IMR-90 (cell line): Measurements from ENCODE around the gene CDK11B. TPM values are rescaled to one million over a fixed set of nuclear protein-coding genes. Genes with fewer than 3 reads are reported as not detected.

ENCODE experiments used
- ATAC-seq: fragments of 200-7000 bp; cut with Tn5 transposase; 2 replicates; pipeline ENCODE4 v1.9.1; 2020; ENCODE audit warnings: low read depth, mild to moderate bottlenecking, moderate library complexity
- BruUV-seq: library from RNA; stranded (reverse); fragments of 400-500 nt; replicated peaks from 2 replicates; lab custom pipeline; 2021; lab: Mats Ljungman, UMichigan
- CTCF ChIA-PET: fragments of 300-600 bp; formaldehyde crosslinking; extraction: SDS; loops from one replicate; lab custom pipeline; 2021; ENCODE audit warnings: antibody characterized with exemption; lab: Yijun Ruan, JAX
- POLR2A ChIA-PET: fragments of 300-600 bp; sonication (Branson Sonifier 250); formaldehyde crosslinking; loops from one replicate; lab custom pipeline; 2022; ENCODE audit warnings: antibody characterized with exemption; ENCODE audit not compliant: unreplicated experiment; lab: Charles Lee
- DNase-seq: peaks from one replicate; pipeline ENCODE4 v3.0.0; 2013
- H2AFZ ChIP-seq: replicated peaks from 2 replicates; pipeline ENCODE3; 2013; ENCODE audit warnings: low read length, mild to moderate bottlenecking; ENCODE audit not compliant: poor library complexity
- H2AK5ac ChIP-seq: 2 replicates; pipeline ENCODE4 v1.6.1; 2013; ENCODE audit warnings: low read depth, low read length, inconsistent platforms
- H2AK9ac ChIP-seq: replicated peaks from 2 replicates; pipeline ENCODE3; 2013; ENCODE audit warnings: mild to moderate bottlenecking, low read depth, low read length, moderate library complexity; ENCODE audit not compliant: poor library complexity
- H2BK120ac ChIP-seq: 2 replicates; pipeline ENCODE4 v1.6.1; 2013; ENCODE audit warnings: low read depth, low read length, inconsistent platforms
- H2BK15ac ChIP-seq: 3 replicates; pipeline ENCODE4 v1.6.1; 2013; ENCODE audit warnings: low read depth, low read length, inconsistent platforms
- H2BK20ac ChIP-seq: 2 replicates; pipeline ENCODE4 v1.6.1; 2013; ENCODE audit warnings: low read depth, mild to moderate bottlenecking, inconsistent platforms, low read length, moderate library complexity
- H2BK5ac ChIP-seq: 2 replicates; pipeline ENCODE4 v1.6.1; 2013; ENCODE audit warnings: mild to moderate bottlenecking, low read depth, low read length, inconsistent platforms; ENCODE audit not compliant: poor library complexity, severe bottlenecking
- H3K14ac ChIP-seq: replicated peaks from 2 replicates; pipeline ENCODE4 v1.6.1; 2013; ENCODE audit warnings: low read depth, low read length, inconsistent platforms
- H3K18ac ChIP-seq: 2 replicates; pipeline ENCODE4 v1.6.1; 2013; ENCODE audit warnings: low read depth, low read length, control low read depth
- H3K23ac ChIP-seq: 2 replicates; pipeline ENCODE4 v1.6.1; 2013; ENCODE audit warnings: low read depth, low read length, inconsistent platforms
- H3K27ac ChIP-seq: 2 replicates; pipeline ENCODE4 v1.5.1; 2013; ENCODE audit warnings: mild to moderate bottlenecking, control low read depth, low read length; ENCODE audit not compliant: insufficient read depth
- H3K27me3 ChIP-seq: 2 replicates; pipeline ENCODE4 v1.6.1; 2013; ENCODE audit warnings: low read length; ENCODE audit not compliant: control insufficient read depth, insufficient read depth
- H3K36me3 ChIP-seq: 2 replicates; pipeline ENCODE4 v1.6.1; 2013; ENCODE audit warnings: low read length, mixed read lengths; ENCODE audit not compliant: control insufficient read depth, insufficient read depth
- H3K4ac ChIP-seq: 2 replicates; pipeline ENCODE4 v1.6.1; 2013; ENCODE audit warnings: low read depth, low read length, inconsistent platforms
- H3K4me1 ChIP-seq: 2 replicates; pipeline ENCODE4 v1.6.1; 2013; ENCODE audit warnings: low read length, mixed read lengths; ENCODE audit not compliant: control insufficient read depth, insufficient read depth
- H3K4me2 ChIP-seq: 2 replicates; pipeline ENCODE4 v1.6.1; 2013; ENCODE audit warnings: low read depth, mild to moderate bottlenecking, control low read depth, low read length, moderate library complexity
- H3K4me3 ChIP-seq: 2 replicates; pipeline ENCODE4 v1.5.1; 2013; ENCODE audit warnings: low read depth, mild to moderate bottlenecking, control low read depth, low read length, moderate library complexity; ENCODE audit not compliant: insufficient read depth
- H3K56ac ChIP-seq: 2 replicates; pipeline ENCODE4 v1.6.1; 2013; ENCODE audit warnings: low read length, inconsistent platforms; ENCODE audit not compliant: insufficient read depth; ENCODE audit errors: extremely low read depth
- H3K79me1 ChIP-seq, 2 experiments: 2 replicates each; pipeline ENCODE4 v1.6.1; 2013; ENCODE audit warnings: low read length in 2 of 2, inconsistent platforms in 1 of 2, low read depth in 1 of 2
- H3K9ac ChIP-seq: 2 replicates; pipeline ENCODE4 v1.6.1; 2013; ENCODE audit warnings: low read depth, low read length, control low read depth
- H3K9me1 ChIP-seq: 2 replicates; pipeline ENCODE4 v1.6.1; 2013; ENCODE audit warnings: low read length, inconsistent platforms; ENCODE audit not compliant: insufficient read depth
- H3K9me3 ChIP-seq: 2 replicates; pipeline ENCODE4 v1.6.1; 2013; ENCODE audit warnings: low read length; ENCODE audit not compliant: control insufficient read depth, insufficient read depth
- H4K20me1 ChIP-seq: 2 replicates; pipeline ENCODE4 v1.6.1; 2013; ENCODE audit warnings: low read length, inconsistent platforms; ENCODE audit not compliant: insufficient read depth
- H4K5ac ChIP-seq: 2 replicates; pipeline ENCODE4 v1.6.1; 2013; ENCODE audit warnings: mild to moderate bottlenecking, low read depth, low read length, control low read depth
- H4K8ac ChIP-seq, 2 experiments: 2 replicates each; pipeline ENCODE4 v1.6.1; 2013; ENCODE audit warnings: low read depth in 2 of 2, low read length in 2 of 2, control low read depth in 1 of 2, inconsistent platforms in 1 of 2
- H4K91ac ChIP-seq: 2 replicates; pipeline ENCODE4 v1.6.1; 2013; ENCODE audit warnings: low read depth, low read length, inconsistent platforms; ENCODE audit not compliant: insufficient read depth
- BHLHE40 ChIP-seq: fragments of 150-350 bp; IDR thresholded peaks from 2 replicates; pipeline ENCODE4 v1.6.1; 2016; ENCODE audit warnings: mild to moderate bottlenecking, low read depth, low read length
- CEBPB ChIP-seq: IDR thresholded peaks from 2 replicates; pipeline ENCODE4 v1.6.1; 2012; ENCODE audit warnings: low read depth, low read length, improper control_type of control experiment
- CHD1 ChIP-seq: IDR thresholded peaks from 2 replicates; pipeline ENCODE4 v1.6.1; 2012; ENCODE audit warnings: low read depth, low read length, improper control_type of control experiment
- FOS ChIP-seq: fragments of 150-350 bp; IDR thresholded peaks from 2 replicates; pipeline ENCODE4 v1.6.1; 2016; ENCODE audit warnings: low read depth, low read length
- MAFK ChIP-seq: IDR thresholded peaks from 2 replicates; pipeline ENCODE4 v1.6.1; 2012; ENCODE audit warnings: low read depth, low read length, improper control_type of control experiment
- MAZ ChIP-seq: IDR thresholded peaks from 2 replicates; pipeline ENCODE4 v1.6.1; 2012; ENCODE audit warnings: low read depth, mild to moderate bottlenecking, low read length, improper control_type of control experiment, moderate library complexity, borderline replicate concordance
- MXI1 ChIP-seq: IDR thresholded peaks from 2 replicates; pipeline ENCODE4 v1.6.1; 2012; ENCODE audit warnings: low read depth, mild to moderate bottlenecking, low read length, moderate library complexity, borderline replicate concordance
- NFE2L2 ChIP-seq: fragments of 150-350 bp; IDR thresholded peaks from 2 replicates; pipeline ENCODE4 v1.6.1; 2016; ENCODE audit warnings: low read depth, mild to moderate bottlenecking, low read length
- POLR2A ChIP-seq: IDR thresholded peaks from 2 replicates; pipeline ENCODE4 v1.6.1; 2012; ENCODE audit warnings: mild to moderate bottlenecking, low read depth, low read length
- RAD21 ChIP-seq: IDR thresholded peaks from 2 replicates; pipeline ENCODE4 v1.6.1; 2012; ENCODE audit warnings: low read length, improper control_type of control experiment
- RCOR1 ChIP-seq: IDR thresholded peaks from 2 replicates; pipeline ENCODE4 v1.6.1; 2012; ENCODE audit warnings: mild to moderate bottlenecking, low read length, improper control_type of control experiment; ENCODE audit not compliant: insufficient replicate concordance
- RFX5 ChIP-seq: IDR thresholded peaks from 2 replicates; pipeline ENCODE4 v1.8.0; 2012; ENCODE audit warnings: low read depth, mild to moderate bottlenecking, low read length, moderate library complexity
- SMC3 ChIP-seq: fragments of 150-350 bp; IDR thresholded peaks from 2 replicates; pipeline ENCODE4 v1.6.1; 2016; ENCODE audit warnings: low read depth, mild to moderate bottlenecking, antibody characterized with exemption, low read length, moderate library complexity
- WGBS, 2 experiments: methylation state at CpG; one replicate each; pipeline versions ENCODE4 v1.1.5 to v1.1.7; 2013; ENCODE audit warnings: missing lambda C conversion rate in 2 of 2; ENCODE audit not compliant: insufficient read length in 1 of 2; ENCODE audit errors: extremely low coverage in 2 of 2; 5-methylcytosine and 5-hydroxymethylcytosine counted together
- dilution Hi-C: fragments of 300-500 bp; cut with HindIII; formaldehyde crosslinking; loops from one replicate; pipeline ENCODE4 v1.14.3; 2018; ENCODE audit warnings: low sequenced_read_pairs; ENCODE audit not compliant: unreplicated experiment
- in situ Hi-C: fragments of 300-500 bp; cut with MboI; formaldehyde crosslinking; loops from 3 replicates; pipeline ENCODE4 v1.14.3; 2019; ENCODE audit warnings: low sequenced_read_pairs, inconsistent platforms, mixed read lengths
- intact Hi-C: fragments of 100-400 bp; cut with micrococcal nuclease; formaldehyde crosslinking; loops from 2 replicates; pipeline ENCODE4 v1.10.0; 2022
- polyA plus RNA-seq, 3 experiments: library from polyadenylated mRNA; depleted of rRNA; stranded (reverse); fragments of >200 nt; gene quantifications; 2 replicates each; pipeline ENCODE4 v1.2.3, GENCODE V29; 2012; ENCODE audit warnings: low replicate concordance in 1 of 3
- total RNA-seq: library from RNA; depleted of rRNA; stranded (reverse); fragments of >200 nt; gene quantifications from 2 replicates; pipeline ENCODE4 v1.2.3, GENCODE V29; 2012
- TF ChIP-seq, protein P1 (sequence below): fragments of 150-350 bp; IDR thresholded peaks from 2 replicates; pipeline ENCODE4 v1.6.1; 2016; ENCODE audit warnings: low read depth, mild to moderate bottlenecking, low read length, moderate library complexity, borderline replicate concordance
- TF ChIP-seq, protein P2 (sequence below): conservative IDR thresholded peaks from 2 replicates; pipeline ENCODE4 v1.5.1; 2012; ENCODE audit warnings: mild to moderate bottlenecking, low read depth, low read length, improper control_type of control experiment
- TF ChIP-seq, protein P3 (sequence below): fragments of 150-350 bp; IDR thresholded peaks from 2 replicates; pipeline ENCODE4 v1.6.1; 2017; ENCODE audit warnings: mild to moderate bottlenecking, antibody characterized with exemption, low read length, low read depth

The CDK11B gene
- total and polyA plus RNA-seq, 2 of the 4 experiments (the other 2 are of a cell fraction): 8.2 to 19.1 TPM

DNA sequence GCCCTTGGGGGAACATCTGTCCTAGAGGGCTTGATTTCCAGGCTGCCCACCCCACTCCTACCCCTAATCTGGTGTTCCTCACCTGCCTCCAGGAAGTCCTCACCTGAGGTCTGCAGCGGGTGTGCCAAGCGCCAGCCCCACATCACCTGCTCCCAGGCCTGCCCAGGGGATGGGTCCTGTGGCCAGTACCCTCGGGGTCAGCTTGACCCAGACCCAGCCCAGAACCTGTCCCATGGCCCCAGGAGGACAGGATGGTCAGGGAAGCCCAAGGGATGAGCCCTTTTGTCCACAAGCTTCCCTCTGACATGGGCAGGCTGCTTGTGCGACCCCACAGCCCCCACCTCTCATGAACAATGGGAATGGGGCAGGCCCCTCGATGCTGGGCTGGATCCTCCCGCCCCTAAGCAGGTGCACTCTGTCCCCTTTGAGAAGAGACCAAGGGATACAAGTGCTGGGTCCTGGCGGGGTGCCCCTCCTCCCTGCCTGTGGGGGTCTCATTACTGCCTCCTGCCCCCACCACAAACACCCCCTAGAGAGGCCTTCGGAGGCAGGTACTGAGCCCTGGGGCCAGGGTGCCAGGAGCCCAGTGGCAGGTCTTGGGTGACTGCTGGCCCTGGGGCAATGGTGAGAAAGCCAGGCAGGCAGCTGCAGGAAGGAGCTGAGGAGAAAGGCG lies 40.3 kb downstream of the CDK11B start:
- Histone ChIP-seq H2AK5ac (no peak overlapping the region), H3K18ac (no peak overlapping the region), H3K9me3 (no peaks in the 10 kb centered on the region), H3K23ac (no peak overlapping the region), H4K20me1 (peaks cover 48% of the 10 kb centered on the region), H2BK15ac (no peak overlapping the region), H2BK120ac (no peak overlapping the region), H3K79me1 (peaks cover 14 to 65% of the 10 kb centered on the region in 2 experiments; a peak in 3 of 4 replicates), H3K27ac (no peak overlapping the region), H3K4ac (no peak overlapping the region), H3K9me1 (peaks cover 7% of the 10 kb centered on the region; the same call in 1 of the 2 replicates), H4K8ac (no peak overlapping the region), H3K36me3 (peaks cover 10% of the 10 kb centered on the region; the same call in 1 of the 2 replicates), H3K56ac (no peak overlapping the region), H3K4me1 (peaks cover 9% of the 10 kb centered on the region), H2AK9ac (no peak overlapping the region), H3K4me3 (no peak overlapping the region), H4K91ac (no peak overlapping the region), H4K5ac (no peak overlapping the region), H3K14ac (no peak overlapping the region), H3K9ac (no peak overlapping the region), H2BK20ac (no peak overlapping the region), H2BK5ac (no peak overlapping the region), H3K27me3 (no peaks in the 10 kb centered on the region), H3K4me2 (no peak overlapping the region), H2AFZ (no peak overlapping the region)
- 83% methylated on average over 3 of the region's 9 CpGs; no CpG with 5 or more reads in 1 of the 2 experiments for WGBS, 2 experiments
- no peak for ATAC-seq
- no peak for DNase-seq
- ChIA-PET CTCF (no interaction called here), POLR2A (no interaction called here)
- in situ Hi-C loops (no loop called here), dilution Hi-C loops (no loop called here), intact Hi-C loops (no loop called here)
- TF ChIP-seq RFX5 (no peak), POLR2A (no peak), MAZ (no peak), SMC3 (no peak), NFE2L2 (no peak), RAD21 (no peak), MXI1 (no peak), CEBPB (no peak), BHLHE40 (no peak), MAFK (no peak), FOS (no peak), RCOR1 (no peak), CHD1 (no peak)
- TF ChIP-seq, protein P1, sequence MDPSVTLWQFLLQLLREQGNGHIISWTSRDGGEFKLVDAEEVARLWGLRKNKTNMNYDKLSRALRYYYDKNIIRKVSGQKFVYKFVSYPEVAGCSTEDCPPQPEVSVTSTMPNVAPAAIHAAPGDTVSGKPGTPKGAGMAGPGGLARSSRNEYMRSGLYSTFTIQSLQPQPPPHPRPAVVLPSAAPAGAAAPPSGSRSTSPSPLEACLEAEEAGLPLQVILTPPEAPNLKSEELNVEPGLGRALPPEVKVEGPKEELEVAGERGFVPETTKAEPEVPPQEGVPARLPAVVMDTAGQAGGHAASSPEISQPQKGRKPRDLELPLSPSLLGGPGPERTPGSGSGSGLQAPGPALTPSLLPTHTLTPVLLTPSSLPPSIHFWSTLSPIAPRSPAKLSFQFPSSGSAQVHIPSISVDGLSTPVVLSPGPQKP: no peak
- TF ChIP-seq, protein P2, sequence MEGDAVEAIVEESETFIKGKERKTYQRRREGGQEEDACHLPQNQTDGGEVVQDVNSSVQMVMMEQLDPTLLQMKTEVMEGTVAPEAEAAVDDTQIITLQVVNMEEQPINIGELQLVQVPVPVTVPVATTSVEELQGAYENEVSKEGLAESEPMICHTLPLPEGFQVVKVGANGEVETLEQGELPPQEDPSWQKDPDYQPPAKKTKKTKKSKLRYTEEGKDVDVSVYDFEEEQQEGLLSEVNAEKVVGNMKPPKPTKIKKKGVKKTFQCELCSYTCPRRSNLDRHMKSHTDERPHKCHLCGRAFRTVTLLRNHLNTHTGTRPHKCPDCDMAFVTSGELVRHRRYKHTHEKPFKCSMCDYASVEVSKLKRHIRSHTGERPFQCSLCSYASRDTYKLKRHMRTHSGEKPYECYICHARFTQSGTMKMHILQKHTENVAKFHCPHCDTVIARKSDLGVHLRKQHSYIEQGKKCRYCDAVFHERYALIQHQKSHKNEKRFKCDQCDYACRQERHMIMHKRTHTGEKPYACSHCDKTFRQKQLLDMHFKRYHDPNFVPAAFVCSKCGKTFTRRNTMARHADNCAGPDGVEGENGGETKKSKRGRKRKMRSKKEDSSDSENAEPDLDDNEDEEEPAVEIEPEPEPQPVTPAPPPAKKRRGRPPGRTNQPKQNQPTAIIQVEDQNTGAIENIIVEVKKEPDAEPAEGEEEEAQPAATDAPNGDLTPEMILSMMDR: no peak
- TF ChIP-seq, protein P3, sequence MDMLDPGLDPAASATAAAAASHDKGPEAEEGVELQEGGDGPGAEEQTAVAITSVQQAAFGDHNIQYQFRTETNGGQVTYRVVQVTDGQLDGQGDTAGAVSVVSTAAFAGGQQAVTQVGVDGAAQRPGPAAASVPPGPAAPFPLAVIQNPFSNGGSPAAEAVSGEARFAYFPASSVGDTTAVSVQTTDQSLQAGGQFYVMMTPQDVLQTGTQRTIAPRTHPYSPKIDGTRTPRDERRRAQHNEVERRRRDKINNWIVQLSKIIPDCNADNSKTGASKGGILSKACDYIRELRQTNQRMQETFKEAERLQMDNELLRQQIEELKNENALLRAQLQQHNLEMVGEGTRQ: no peak
- no TSS peak for BruUV-seq
